Esophagus muscularis mucosa (tissue), 4 donors: ENCODE measurements around the gene IL11. TPM values are rescaled to one million over a fixed set of nuclear protein-coding genes. Genes with fewer than 3 reads are reported as not detected.

Experiments used
- DNase-seq: peaks from one replicate; pipeline ENCODE4 v3.0.0-alpha.2; 2017; ENCODE audit errors: extremely low spot score
- H3K27ac ChIP-seq, 4 donors: fragments of 200-600 bp; sonication (generic); replicated peaks in 1 of 4; 1 replicate in 3 of 4; 2 replicates in 1 of 4; pipeline ENCODE4 v1.5.1; 2016 to 2019; ENCODE audit warnings: mild to moderate bottlenecking in 1 of 4
- H3K27me3 ChIP-seq, 4 donors: fragments of 200-600 bp; sonication (generic); one replicate each; pipeline versions ENCODE4 v1.5.1 to v1.6.0; 2016 to 2019
- H3K36me3 ChIP-seq, 4 donors: fragments of 200-600 bp; sonication (generic); one replicate each; pipeline ENCODE4 v1.5.1; 2016 to 2019
- H3K4me1 ChIP-seq, 4 donors: fragments of 200-600 bp; sonication (generic); one replicate each; pipeline ENCODE4 v1.5.1; 2016 to 2019
- H3K4me3 ChIP-seq, 4 donors: fragments of 200-600 bp; sonication (generic); 1 replicate in 2 of 4; 2 replicates in 2 of 4; pipeline ENCODE4 v1.5.1; 2016 to 2019; ENCODE audit warnings: mild to moderate bottlenecking in 4 of 4, moderate library complexity in 1 of 4
- H3K9me3 ChIP-seq, 4 donors: fragments of 200-600 bp; sonication (generic); 1 replicate in 3 of 4; 2 replicates in 1 of 4; pipeline ENCODE4 v1.5.1; 2016 to 2019
- EP300 ChIP-seq: sonication (generic); formaldehyde crosslinking; IDR thresholded peaks from one replicate; pipeline ENCODE4 v1.6.1; 2017; ENCODE audit warnings: antibody characterized with exemption
- POLR2A ChIP-seq: fragments of 450-650 bp; IDR thresholded peaks from one replicate; pipeline ENCODE4 v1.6.1; 2017; ENCODE audit warnings: antibody characterized with exemption, moderate library complexity, mild to moderate bottlenecking, low read depth
- POLR2AphosphoS5 ChIP-seq, 2 donors: sonication (generic); formaldehyde crosslinking; IDR thresholded peaks; one replicate each; pipeline ENCODE4 v1.6.1; 2017; ENCODE audit warnings: antibody characterized with exemption in 2 of 2
- WGBS: methylation state at CpG from one replicate; pipeline ENCODE4 v1.1.5; 2018; 5-methylcytosine and 5-hydroxymethylcytosine counted together
- intact Hi-C: fragments of 100-400 bp; cut with DNase I; formaldehyde crosslinking; loops from one replicate; pipeline ENCODE4 v1.15.1; 2023
- total RNA-seq, 4 donors: library from RNA; depleted of rRNA; stranded (reverse); fragments of >200 nt; gene quantifications; one replicate each; pipeline versions ENCODE4 v1.1.0 to v1.2.1, GENCODE V29; 2016
- TF ChIP-seq, protein P1 (sequence below), 3 experiments: fragments of 200-600 bp in 2 of 3; fragments of 450-650 bp in 1 of 3; sonication (generic) in 2 of 3; IDR thresholded peaks; one replicate each; pipeline ENCODE4 v1.5.1; 2017 to 2019; ENCODE audit warnings: antibody characterized with exemption in 3 of 3, mild to moderate bottlenecking in 2 of 3, moderate library complexity in 1 of 3

The IL11 gene
- total RNA-seq, 4 donors from 2014 or later, result 0.33 to 0.34 TPM; not detected in 2

- peaks cover 0 to 54% (median 36%) of the 10 kb centered on the region in 4 donors for H3K36me3 ChIP-seq
- intact Hi-C loops, result no loop called here
Measured at GRCh38 chr19:55345101-55345817, 25.0 kb downstream of the IL11 start.

GRCh38 chr19:55344444-55344843 is 25.8 kb downstream of the IL11 start:
- Histone ChIP-seq H3K4me1 (peaks cover 18 to 45% (median 31%) of the 10 kb centered on the region in 4 donors), H3K9me3 (no peaks in the 10 kb centered on the region), H3K27me3 (peaks cover 0 to 6% (median 0%) of the 10 kb centered on the region in 4 donors), H3K27ac (no peak overlapping the region), H3K36me3 (peaks cover 0 to 54% (median 36%) of the 10 kb centered on the region in 4 donors), H3K4me3 (no peak overlapping the region)
- no peak for TF ChIP-seq POLR2AphosphoS5 (IDR thresholded peaks at IDR 0.05)
- TF ChIP-seq POLR2A, result no peak
- no peak for TF ChIP-seq EP300
- WGBS, result 69% methylated on average over 9 of the region's 9 CpGs
- no peak for DNase-seq
- intact Hi-C loops, result loop anchor here (5.0 kb wide), 2 partner anchors 38 to 42 kb away; partner anchors contain the start of gene TMEM238

More at GRCh38 chr19:55345101-55345817, 25.0 kb downstream of the IL11 start:
- peaks cover 0 to 14% (median 2%) of the 10 kb centered on the region in 4 donors for H3K27me3 ChIP-seq
- no peak for DNase-seq
- H3K9me3 ChIP-seq, result no peaks in the 10 kb centered on the region
- 84% methylated on average over 17 of the region's 22 CpGs for WGBS
- no peak overlapping the region for H3K27ac ChIP-seq
- TF ChIP-seq POLR2AphosphoS5 (IDR thresholded peaks at IDR 0.05) (no peak), POLR2A (no peak), EP300 (no peak)
- TF ChIP-seq, protein P1, sequence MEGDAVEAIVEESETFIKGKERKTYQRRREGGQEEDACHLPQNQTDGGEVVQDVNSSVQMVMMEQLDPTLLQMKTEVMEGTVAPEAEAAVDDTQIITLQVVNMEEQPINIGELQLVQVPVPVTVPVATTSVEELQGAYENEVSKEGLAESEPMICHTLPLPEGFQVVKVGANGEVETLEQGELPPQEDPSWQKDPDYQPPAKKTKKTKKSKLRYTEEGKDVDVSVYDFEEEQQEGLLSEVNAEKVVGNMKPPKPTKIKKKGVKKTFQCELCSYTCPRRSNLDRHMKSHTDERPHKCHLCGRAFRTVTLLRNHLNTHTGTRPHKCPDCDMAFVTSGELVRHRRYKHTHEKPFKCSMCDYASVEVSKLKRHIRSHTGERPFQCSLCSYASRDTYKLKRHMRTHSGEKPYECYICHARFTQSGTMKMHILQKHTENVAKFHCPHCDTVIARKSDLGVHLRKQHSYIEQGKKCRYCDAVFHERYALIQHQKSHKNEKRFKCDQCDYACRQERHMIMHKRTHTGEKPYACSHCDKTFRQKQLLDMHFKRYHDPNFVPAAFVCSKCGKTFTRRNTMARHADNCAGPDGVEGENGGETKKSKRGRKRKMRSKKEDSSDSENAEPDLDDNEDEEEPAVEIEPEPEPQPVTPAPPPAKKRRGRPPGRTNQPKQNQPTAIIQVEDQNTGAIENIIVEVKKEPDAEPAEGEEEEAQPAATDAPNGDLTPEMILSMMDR (IDR thresholded peaks at IDR 0.05), result no peak
- H3K4me1 ChIP-seq, result peaks cover 17 to 41% (median 28%) of the 10 kb centered on the region in 4 donors
- no peak overlapping the region for H3K4me3 ChIP-seq

DNA sequence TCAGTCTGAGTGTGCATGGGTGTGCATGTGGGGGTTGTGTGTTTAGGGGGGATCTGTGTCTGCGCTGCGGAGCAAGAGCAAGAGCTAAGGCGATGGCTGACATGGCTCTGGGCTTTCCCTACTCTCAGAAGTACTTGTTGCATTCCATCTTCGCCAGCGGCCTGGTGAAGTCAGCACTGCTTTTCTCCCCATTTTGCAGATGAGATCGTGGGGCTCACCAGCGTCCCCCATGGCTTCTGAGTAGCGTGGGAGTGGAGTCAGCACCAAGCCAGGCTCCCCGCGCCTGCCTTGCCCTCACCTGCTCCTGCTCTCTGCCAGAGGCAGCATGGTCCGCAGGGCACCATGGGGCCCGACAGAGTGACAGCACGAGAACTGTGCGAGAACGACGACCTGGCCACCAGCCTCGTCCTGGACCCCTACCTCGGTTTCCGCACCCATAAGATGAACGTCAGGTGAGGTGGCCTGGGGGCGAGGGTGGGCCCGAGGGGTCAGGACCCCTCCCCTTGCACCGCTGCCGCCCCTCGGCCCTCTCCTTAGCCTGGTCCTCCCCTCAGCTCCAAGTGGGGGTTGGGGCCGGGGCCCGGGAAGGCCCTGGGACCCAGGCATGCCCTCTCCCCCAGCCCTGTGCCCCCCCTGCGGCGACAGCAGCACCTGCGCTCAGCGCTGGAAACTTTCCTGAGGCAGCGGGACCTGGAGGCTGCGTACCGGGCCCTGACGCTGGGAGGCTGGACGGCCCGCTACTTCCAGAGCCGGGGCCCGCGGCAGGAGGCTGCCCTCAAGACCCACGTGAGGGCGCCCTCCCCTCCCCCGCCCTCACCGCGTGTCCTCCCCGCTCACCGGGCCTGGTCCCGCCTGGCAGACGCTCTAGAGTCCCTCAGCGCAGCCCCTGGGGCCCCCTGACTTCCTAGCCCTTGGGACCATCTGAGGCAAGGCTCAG is 28.4 kb downstream of the IL11 start:
- Histone ChIP-seq H3K4me1 (peaks cover 19 to 47% (median 39%) of the 10 kb centered on the region in 4 donors), H3K27me3 (peaks cover 0 to 3% (median 0%) of the 10 kb centered on the region in 4 donors), H3K36me3 (peaks cover 0 to 43% (median 27%) of the 10 kb centered on the region in 4 donors), H3K4me3 (peak overlapping the region; percentile 76 to 91 (median 84)), H3K9me3 (no peaks in the 10 kb centered on the region), H3K27ac (no peak overlapping the region)
- TF ChIP-seq EP300, result no peak
- TF ChIP-seq, protein P1 (IDR thresholded peaks at IDR 0.05), result no peak
- no peak for TF ChIP-seq POLR2A
- TF ChIP-seq POLR2AphosphoS5 (IDR thresholded peaks at IDR 0.05), result no peak
- intact Hi-C loops, result loop anchor here (5.0 kb wide), 2 partner anchors 40 kb away; partner anchors contain the start of gene TMEM238
- DNase-seq, result no peak
- 83% methylated on average over 17 of the region's 50 CpGs for WGBS

DNA sequence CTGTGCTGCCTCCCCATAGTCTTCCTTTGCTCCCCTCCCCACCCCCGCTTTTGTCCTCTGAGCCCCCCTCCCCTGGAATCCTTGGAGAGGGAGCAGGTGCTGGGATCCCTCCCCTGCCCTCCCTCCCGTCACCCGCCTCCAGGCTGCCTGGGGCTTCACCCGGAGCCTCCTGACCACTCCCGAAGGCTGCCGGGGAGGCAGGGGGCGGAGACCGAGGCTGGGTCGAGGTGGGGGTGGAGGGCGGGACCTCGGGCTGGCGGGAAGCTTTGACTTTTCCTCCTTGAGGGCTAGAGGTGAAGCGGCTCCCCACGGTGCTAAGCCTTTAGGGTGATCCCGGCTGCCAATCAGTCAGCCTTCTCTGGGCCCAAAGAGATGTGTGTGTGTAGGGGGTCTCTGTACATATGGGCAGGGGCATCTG is 29.1 kb downstream of the IL11 start:
- H3K36me3 ChIP-seq, result peaks cover 0 to 36% (median 22%) of the 10 kb centered on the region in 4 donors
- 8% methylated on average over 9 of the region's 15 CpGs for WGBS
- H3K27ac ChIP-seq, result peak overlapping the region; percentile 91 to 97 (median 93)
- H3K9me3 ChIP-seq, result no peaks in the 10 kb centered on the region
- intact Hi-C loops, result loop anchor here (5.0 kb wide), 2 partner anchors 39 to 41 kb away; partner anchors contain the start of gene TMEM238
- peaks cover 17 to 44% (median 38%) of the 10 kb centered on the region in 4 donors for H3K4me1 ChIP-seq
- no peak for DNase-seq
- peak; percentile 27 to 41 for TF ChIP-seq POLR2AphosphoS5 (IDR thresholded peaks at IDR 0.05)
- TF ChIP-seq, protein P1 (IDR thresholded peaks at IDR 0.05), result no peak
- peak overlapping the region; percentile 76 to 91 (median 84) for H3K4me3 ChIP-seq
- peaks cover 0 to 3% (median 0%) of the 10 kb centered on the region in 4 donors for H3K27me3 ChIP-seq
